GM10266 (cell line): ENCODE measurements around the gene FAM25A.
"Not testable (repeated sequence)": the region's sequence is repeated elsewhere in the genome, so short reads cannot be mapped to it uniquely, and the experiment has no call there.

Source experiments
- DNase-seq: peaks from one replicate; pipeline ENCODE4 v3.0.0; 2012; ENCODE audit errors: extremely low spot score
- CTCF ChIP-seq: IDR thresholded peaks from 2 replicates; pipeline ENCODE4 v1.5.1; 2012; ENCODE audit warnings: mild to moderate bottlenecking, low read depth; ENCODE audit not compliant: control insufficient read depth, insufficient read depth; ENCODE audit errors: missing control alignments

Gene FAM25A

GRCh38 chr10:87020056-87020455 is at the start of gene FAM25A:
Gene FAM25A, plus strand, starts transcription at chr10:87020294. Its CDS starts 31 bp downstream, at chr10:87020325.
- DNase-seq: not testable (repeated sequence)

GRCh38 chr10:86970982-86971231 is 49.2 kb upstream of the FAM25A start:
- no peak for TF ChIP-seq CTCF
- no peak for DNase-seq

- DNase-seq: peak; percentile 91
- TF ChIP-seq CTCF: no peak
Measured at GRCh38 chr10:86971232-86971991, 48.7 kb upstream of the FAM25A start.

- TF ChIP-seq CTCF: no peak
- DNase-seq: no peak
Measured at GRCh38 chr10:86972613-86973380, 47.3 kb upstream of the FAM25A start.

DNA sequence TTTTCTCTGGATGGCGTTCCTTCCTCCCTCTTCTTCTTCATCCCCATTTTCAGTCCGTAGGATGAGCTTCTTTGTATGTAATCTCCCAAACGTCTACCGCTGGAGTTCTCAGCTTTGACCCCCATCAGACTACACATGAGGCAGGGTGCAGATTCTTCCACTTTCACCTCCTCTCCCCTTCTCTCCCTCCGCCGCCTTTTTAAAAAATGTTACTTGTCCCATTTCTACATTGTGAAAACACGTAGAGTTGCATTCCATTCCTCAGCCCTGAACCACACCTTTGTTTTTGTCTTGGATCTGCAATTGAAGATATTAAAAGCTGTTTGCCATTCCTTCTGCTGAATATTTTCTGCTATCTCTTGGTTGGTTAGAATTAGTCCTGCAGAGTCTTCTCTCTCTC is 45.6 kb upstream of the FAM25A start:
- DNase-seq: no peak
- no peak for TF ChIP-seq CTCF

- no peak for DNase-seq
- no peak for TF ChIP-seq CTCF
Measured at GRCh38 chr10:86976362-86977056, 43.6 kb upstream of the FAM25A start.

GRCh38 chr10:86978457-86978856 is 41.6 kb upstream of the FAM25A start:
- not testable (repeated sequence) for DNase-seq

- DNase-seq: no peak
- no peak for TF ChIP-seq CTCF
Measured at GRCh38 chr10:86979296-86979818, 40.7 kb upstream of the FAM25A start.
